Endothelial cell of umbilical vein (primary cell): ENCODE data around the gene ASB5. TPM values are rescaled to one million over a fixed set of nuclear protein-coding genes. Genes with fewer than 3 reads are reported as not detected.

ENCODE experiments used
- BruUV-seq: library from RNA; stranded (reverse); fragments of 400-500 nt; replicated peaks from 2 replicates; lab custom pipeline; 2021; lab: Mats Ljungman, UMichigan
- CTCF ChIA-PET: fragments of 300-600, 350-600 bp; sonication (Branson Sonifier 250); formaldehyde crosslinking; loops from one replicate; lab custom pipeline; 2021; ENCODE audit warnings: antibody characterized with exemption, inconsistent platforms; lab: Charles Lee
- POLR2A ChIA-PET: fragments of 300-600, 350-600 bp; sonication (Branson Sonifier 250); formaldehyde crosslinking; loops from one replicate; lab custom pipeline; 2021; ENCODE audit warnings: antibody characterized with exemption, inconsistent platforms; lab: Charles Lee
- DNase-seq: peaks from one replicate; pipeline ENCODE4 v3.0.0-alpha.2; 2011; ENCODE audit warnings: low read depth, low spot score
- FAIRE-seq: peaks from 2 replicates; lab custom pipeline; 2011; peaks lifted over from hg19 to GRCh38; lab: Jason Lieb, UNC
- H2AFZ ChIP-seq: 2 replicates; pipeline ENCODE4 v1.6.0; 2012; ENCODE audit warnings: low read depth, low read length, control low read depth, inconsistent platforms
- H3K27ac ChIP-seq: 2 replicates; pipeline ENCODE4 v1.5.1; 2011; ENCODE audit warnings: low read depth, mild to moderate bottlenecking, control low read depth, low read length, moderate library complexity; ENCODE audit not compliant: insufficient read depth
- H3K27me3 ChIP-seq, 2 experiments: 2 replicates each; pipeline versions ENCODE4 v1.6.0 to v1.6.1; 2011; ENCODE audit warnings: low read length in 2 of 2, mixed read lengths in 1 of 2; ENCODE audit not compliant: control insufficient read depth in 2 of 2, insufficient read depth in 2 of 2
- H3K36me3 ChIP-seq, 2 experiments: 2 replicates in 1 of 2; 3 replicates in 1 of 2; pipeline ENCODE4 v1.5.1; 2011; ENCODE audit warnings: low read length in 2 of 2, mild to moderate bottlenecking in 1 of 2, moderate library complexity in 1 of 2; ENCODE audit not compliant: control insufficient read depth in 2 of 2, insufficient read depth in 2 of 2; ENCODE audit errors: extremely low read depth in 1 of 2
- H3K4me1 ChIP-seq: 3 replicates; pipeline ENCODE4 v1.5.1; 2011; ENCODE audit warnings: mild to moderate bottlenecking, low read length; ENCODE audit not compliant: control insufficient read depth, insufficient read depth; ENCODE audit errors: extremely low read depth
- H3K4me2 ChIP-seq: 2 replicates; pipeline ENCODE4 v1.6.1; 2011; ENCODE audit warnings: low read length, control low read depth, mixed read lengths; ENCODE audit not compliant: insufficient read depth
- H3K4me3 ChIP-seq, 3 experiments: fragments of 200-600 bp in 1 of 3; sonication (generic), shearing (Covaris generic) in 1 of 3; replicated peaks in 1 of 3; 2 replicates each; pipeline ENCODE4 v1.5.1; 2011 to 2016; ENCODE audit warnings: control low read depth in 3 of 3, low read length in 3 of 3, mild to moderate bottlenecking in 2 of 3, inconsistent platforms in 1 of 3, low read depth in 1 of 3, moderate library complexity in 1 of 3; ENCODE audit not compliant: insufficient read depth in 1 of 3
- H3K79me2 ChIP-seq: 2 replicates; pipeline ENCODE4 v1.6.0; 2012; ENCODE audit warnings: low read length, inconsistent platforms; ENCODE audit not compliant: control insufficient read depth, insufficient read depth
- H3K9ac ChIP-seq: replicated peaks from 2 replicates; pipeline ENCODE3; 2011; ENCODE audit warnings: low read length, control low read depth; ENCODE audit not compliant: insufficient read depth; ENCODE audit errors: extremely low read depth
- H3K9me1 ChIP-seq: replicated peaks from 3 replicates; pipeline ENCODE4 v1.6.0; 2011; ENCODE audit warnings: mild to moderate bottlenecking, low read length; ENCODE audit not compliant: control insufficient read depth, insufficient read depth; ENCODE audit errors: extremely low read depth
- H3K9me3 ChIP-seq: replicated peaks from 2 replicates; pipeline ENCODE4 v1.5.1; 2012; ENCODE audit warnings: low read length, inconsistent platforms; ENCODE audit not compliant: control insufficient read depth, insufficient read depth
- H4K20me1 ChIP-seq: replicated peaks from 2 replicates; pipeline ENCODE3; 2011; ENCODE audit warnings: mild to moderate bottlenecking, low read length; ENCODE audit not compliant: control insufficient read depth, insufficient read depth; ENCODE audit errors: extremely low read depth
- CTCF ChIP-seq, 2 donors: IDR thresholded peaks; 1 replicate in 1 of 2; 2 replicates in 1 of 2; pipeline ENCODE4 v1.5.1; 2011; ENCODE audit warnings: low read length in 2 of 2, mild to moderate bottlenecking in 2 of 2, moderate library complexity in 2 of 2, control low read depth in 1 of 2, inconsistent platforms in 1 of 2, low read depth in 1 of 2; ENCODE audit not compliant: insufficient read depth in 1 of 2; ENCODE audit errors: extremely low read depth in 1 of 2
- EZH2 ChIP-seq: IDR thresholded peaks from 2 replicates; pipeline ENCODE4 v1.6.1; 2012; ENCODE audit warnings: borderline replicate concordance, low read depth, mild to moderate bottlenecking, moderate library complexity, low read length, inconsistent platforms; ENCODE audit not compliant: severe bottlenecking
- FOS ChIP-seq: IDR thresholded peaks from 2 replicates; pipeline ENCODE4 v1.6.1; 2011; ENCODE audit warnings: mild to moderate bottlenecking, low read length, moderate library complexity, borderline replicate concordance; ENCODE audit not compliant: insufficient read depth
- GATA2 ChIP-seq: IDR thresholded peaks from 2 replicates; pipeline ENCODE4 v1.7.0; 2011; ENCODE audit warnings: low read depth, mild to moderate bottlenecking, moderate library complexity, mixed read lengths, low read length; ENCODE audit not compliant: insufficient read length, insufficient read depth
- JUN ChIP-seq: IDR thresholded peaks from 2 replicates; pipeline ENCODE4 v1.6.1; 2011; ENCODE audit warnings: borderline replicate concordance, low read depth; ENCODE audit not compliant: insufficient read length, insufficient read depth
- MAX ChIP-seq: IDR thresholded peaks from 2 replicates; pipeline ENCODE4 v1.6.1; 2011; ENCODE audit not compliant: insufficient read depth, insufficient read length
- MYC ChIP-seq: IDR thresholded peaks from one replicate; pipeline ENCODE4 v1.6.1; 2011; ENCODE audit warnings: mild to moderate bottlenecking, low read depth, low read length
- POLR2A ChIP-seq: IDR thresholded peaks from 2 replicates; pipeline ENCODE4 v1.6.1; 2012; ENCODE audit warnings: low read depth, mild to moderate bottlenecking, control low read depth, low read length
- POLR2AphosphoS5 ChIP-seq: IDR thresholded peaks from 2 replicates; pipeline ENCODE4 v1.6.1; 2012; ENCODE audit warnings: low read depth, mild to moderate bottlenecking, control low read depth, low read length, moderate library complexity; ENCODE audit not compliant: insufficient read depth
- dilution Hi-C: fragments of 300-500 bp; cut with MboI; formaldehyde crosslinking; loops from one replicate; pipeline ENCODE4 v1.15.0; 2019; ENCODE audit warnings: low sequenced_read_pairs; ENCODE audit not compliant: extremely low pct_ligation_motif_present
- intact Hi-C: fragments of 100-400 bp; cut with micrococcal nuclease; formaldehyde crosslinking; loops from one replicate; pipeline ENCODE4 v1.10.0; 2022
- polyA plus RNA-seq, 4 experiments: library from polyadenylated mRNA; depleted of rRNA in 3 of 4; stranded (reverse) in 3 of 4; unstranded in 1 of 4; fragments of >200 nt; gene quantifications; 2 replicates each; pipeline versions ENCODE4 v1.2.1 to v1.2.3, GENCODE V29; 2011 to 2012; ENCODE audit warnings: missing spikeins in 1 of 4
- total RNA-seq: library from RNA; stranded (reverse); gene quantifications from 2 replicates; pipeline ENCODE4 v1.2.3, GENCODE V29; 2021

ASB5 gene
- total and polyA plus RNA-seq, 2 donors (not counting 3 experiments of a cell fraction or from before 2014, with no cell fraction given) = not detected

- no peak overlapping the region for H3K4me2 ChIP-seq
- dilution Hi-C loops (no loop called here), intact Hi-C loops (no loop called here)
- BruUV-seq = no TSS peak
- DNase-seq = no peak
- no peak overlapping the region for H3K4me3 ChIP-seq
- H3K9me3 ChIP-seq = no peaks in the 10 kb centered on the region
- ChIA-PET POLR2A (no interaction called here), CTCF (no interaction called here)
- TF ChIP-seq MAX (no peak), FOS (no peak), GATA2 (no peak), CTCF (IDR thresholded peaks at IDR 0.05; ENCODE audit: extremely low read depth in 1 of 2, insufficient read depth in 1 of 2, low read depth in 1 of 2, low read length in 2 of 2) (no peak), JUN (no peak), MYC (no peak), POLR2A (no peak), EZH2 (no peak), POLR2AphosphoS5 (no peak)
- no peak overlapping the region for H3K9ac ChIP-seq
- no peaks in the 10 kb centered on the region for H3K27me3 ChIP-seq
- no peak overlapping the region for H2AFZ ChIP-seq
- no peaks in the 10 kb centered on the region for H3K36me3 ChIP-seq
- no peak overlapping the region for H3K27ac ChIP-seq
- H3K79me2 ChIP-seq = no peaks in the 10 kb centered on the region
- no peaks in the 10 kb centered on the region for H3K9me1 ChIP-seq
- no peaks in the 10 kb centered on the region for H4K20me1 ChIP-seq
- no peaks in the 10 kb centered on the region for H3K4me1 ChIP-seq
- no peak for FAIRE-seq
These were observed 34.9 kb upstream of the ASB5 start for GRCh38 chr4:176303938-176304337.
